LNCaP clone FGC (cell line): ENCODE measurements around the gene LRRC71.

Experiments
- DNase-seq: peaks from one replicate; pipeline ENCODE4 v3.0.0-alpha.2; 2011; ENCODE audit warnings: low read depth
- H3K4me3 ChIP-seq: 2 replicates; pipeline ENCODE4 v1.5.1; 2011; ENCODE audit warnings: mild to moderate bottlenecking, low read depth, low read length, control low read depth
- CTCF ChIP-seq: IDR thresholded peaks from 2 replicates; pipeline ENCODE4 v1.5.1; 2012; ENCODE audit warnings: mild to moderate bottlenecking; ENCODE audit not compliant: control insufficient read depth, insufficient read depth; ENCODE audit errors: extremely low read depth

The LRRC71 gene

GRCh38 chr1:156895927-156896326 is 24.5 kb upstream of the LRRC71 start:
- H3K4me3 ChIP-seq, result no peak overlapping the region
- DNase-seq, result no peak
- TF ChIP-seq CTCF, result no peak

- H3K4me3 ChIP-seq, result no peak overlapping the region
- no peak for TF ChIP-seq CTCF
- no peak for DNase-seq
Measured at GRCh38 chr1:156896490-156897033, 23.9 kb upstream of the LRRC71 start.

- DNase-seq, result no peak
- H3K4me3 ChIP-seq, result no peak overlapping the region
- no peak for TF ChIP-seq CTCF
Measured at GRCh38 chr1:156897078-156897825, 23.2 kb upstream of the LRRC71 start.

- no peak for DNase-seq
- TF ChIP-seq CTCF, result no peak
- H3K4me3 ChIP-seq, result no peak overlapping the region
Measured at GRCh38 chr1:156898161-156898566, 22.3 kb upstream of the LRRC71 start.

GRCh38 chr1:156898971-156899664 is 21.3 kb upstream of the LRRC71 start:
- DNase-seq, result no peak
- H3K4me3 ChIP-seq, result no peak overlapping the region
- TF ChIP-seq CTCF, result no peak

GRCh38 chr1:156899956-156900718 is 20.3 kb upstream of the LRRC71 start:
- no peak for DNase-seq
- H3K4me3 ChIP-seq, result no peak overlapping the region
- TF ChIP-seq CTCF, result no peak
